OCI-LY3 (cell line): Measurements from ENCODE around the gene PSMB1.

Experiments
- CTCF ChIP-seq: fragments of 200-600, 300-600 bp; sonication (generic); IDR thresholded peaks from 2 replicates; pipeline ENCODE4 v1.5.1; 2014; ENCODE audit warnings: antibody characterized with exemption, low read length, low read depth
- EZH2phosphoT487 ChIP-seq: fragments of 200-600 bp; shearing (Covaris generic); IDR thresholded peaks from 2 replicates; pipeline ENCODE4 v1.6.1; 2018; ENCODE audit warnings: antibody characterized with exemption, mixed run types, low read depth

GRCh38 chr6:170554013-170554795 lies 1.1 kb upstream of the PSMB1 start, which contains the start of gene TBP:
- no peak for TF ChIP-seq CTCF
- no peak for TF ChIP-seq EZH2phosphoT487
